Stimulated activated CD8-positive, alpha-beta memory T cell treated with anti-CD3 and anti-CD28 coated beads, Interleukin-12 subunit alpha, Interleukin-12 subunit beta, amount 100 ng/mL, for 1 hour (primary cell): Measurements from ENCODE around the gene FMN1.

Source experiments
- DNase-seq: peaks from one replicate; pipeline ENCODE4 v3.0.0-alpha.2; 2020; ENCODE audit warnings: low read depth

The FMN1 gene

GRCh38 chr15:32823750-32824149, 370.8 kb downstream of the FMN1 start:
- DNase-seq = no peak

GRCh38 chr15:32822739-32823138, 371.8 kb downstream of the FMN1 start:
- DNase-seq = no peak

- DNase-seq = no peak
Measured at GRCh38 chr15:32819448-32819847, 375.1 kb downstream of the FMN1 start.

- no peak for DNase-seq
Measured at GRCh38 chr15:32818758-32819447, 375.6 kb downstream of the FMN1 start.

- DNase-seq = no peak
Measured at GRCh38 chr15:32817577-32817976, 376.9 kb downstream of the FMN1 start.

GRCh38 chr15:32807331-32807730, 387.2 kb downstream of the FMN1 start:
- DNase-seq = no peak

- DNase-seq = no peak
Measured at GRCh38 chr15:32803631-32804030, 390.9 kb downstream of the FMN1 start.

- no peak for DNase-seq
Measured at GRCh38 chr15:32802286-32802936, 392.1 kb downstream of the FMN1 start.

GRCh38 chr15:32799936-32800535, 394.5 kb downstream of the FMN1 start:
- DNase-seq = no peak

GRCh38 chr15:32796856-32797255, 397.7 kb downstream of the FMN1 start:
- DNase-seq = no peak

- DNase-seq = no peak
Measured at GRCh38 chr15:32794973-32795372, 399.5 kb downstream of the FMN1 start.

- DNase-seq = no peak
Measured at GRCh38 chr15:32792436-32792835, 402.1 kb downstream of the FMN1 start.

- no peak for DNase-seq
Measured at GRCh38 chr15:32790352-32790999, 404.0 kb downstream of the FMN1 start.

- DNase-seq = no peak
Measured at GRCh38 chr15:32787949-32788348, 406.6 kb downstream of the FMN1 start.

GRCh38 chr15:32786906-32787305, 407.6 kb downstream of the FMN1 start:
- no peak for DNase-seq

- DNase-seq = no peak
Measured at GRCh38 chr15:32784581-32784980, 409.9 kb downstream of the FMN1 start.

GRCh38 chr15:32781781-32782180, 412.7 kb downstream of the FMN1 start:
- no peak for DNase-seq

GRCh38 chr15:32778391-32779176, 415.9 kb downstream of the FMN1 start:
- no peak for DNase-seq

- no peak for DNase-seq
Measured at GRCh38 chr15:32775103-32775502, 419.4 kb downstream of the FMN1 start.

- DNase-seq = no peak
Measured at GRCh38 chr15:32774022-32774421, 420.5 kb downstream of the FMN1 start.

- no peak for DNase-seq
Measured at GRCh38 chr15:32767236-32767635, 427.3 kb downstream of the FMN1 start.

GRCh38 chr15:32766101-32766500, 428.4 kb downstream of the FMN1 start:
- no peak for DNase-seq
